Prostate gland (tissue), 2 donors: ENCODE results near the gene KIF7. TPM values are rescaled to one million over a fixed set of nuclear protein-coding genes. Genes with fewer than 3 reads are reported as not detected.

Experiments used
- DNase-seq: peaks from one replicate; pipeline ENCODE4 v3.0.0-alpha.2; 2019; ENCODE audit warnings: low spot score
- H3K27ac ChIP-seq, 2 donors: fragments of 200-600 bp; sonication (generic); 2 replicates each; pipeline ENCODE4 v1.5.1; 2017 to 2019
- H3K27me3 ChIP-seq: fragments of 200-600 bp; sonication (generic); replicated peaks from 2 replicates; pipeline ENCODE4 v1.5.1; 2019; ENCODE audit not compliant: insufficient read depth
- H3K36me3 ChIP-seq, 2 donors: fragments of 200-600 bp; sonication (generic); 1 replicate in 1 of 2; 2 replicates in 1 of 2; pipeline versions ENCODE4 v1.5.1 to v1.8.1; 2017 to 2019
- H3K4me1 ChIP-seq: fragments of 200-600 bp; sonication (generic); replicated peaks from 2 replicates; pipeline ENCODE4 v1.5.1; 2019
- H3K4me3 ChIP-seq, 2 donors: fragments of 200-600 bp; sonication (generic); 2 replicates each; pipeline ENCODE4 v1.5.1; 2017 to 2019
- H3K9me3 ChIP-seq: fragments of 200-600 bp; sonication (generic); 2 replicates; pipeline ENCODE4 v1.5.1; 2017
- CTCF ChIP-seq, 4 experiments: fragments of 200-600 bp in 2 of 4; fragments of 450-650 bp in 2 of 4; sonication (generic) in 2 of 4; IDR thresholded peaks; 1 replicate in 3 of 4; 2 replicates in 1 of 4; pipeline ENCODE4 v1.5.1; 2016 to 2019; ENCODE audit warnings: antibody characterized with exemption in 4 of 4, mild to moderate bottlenecking in 2 of 4, moderate library complexity in 2 of 4
- POLR2A ChIP-seq: fragments of 450-650 bp; IDR thresholded peaks from one replicate; pipeline ENCODE4 v1.6.1; 2016; ENCODE audit warnings: antibody characterized with exemption, mild to moderate bottlenecking
- POLR2AphosphoS5 ChIP-seq: sonication (generic); formaldehyde crosslinking; IDR thresholded peaks from one replicate; pipeline ENCODE4 v1.6.1; 2017; ENCODE audit warnings: antibody characterized with exemption
- WGBS: methylation state at CpG from one replicate; pipeline ENCODE4 v1.1.5; 2018; 5-methylcytosine and 5-hydroxymethylcytosine counted together
- intact Hi-C: fragments of 100-400 bp; cut with DNase I; formaldehyde crosslinking; loops from one replicate; pipeline ENCODE4 v1.14.2; 2022
- total RNA-seq, 2 donors: library from RNA; depleted of rRNA; stranded (reverse); fragments of >200 nt; gene quantifications; one replicate each; pipeline ENCODE4 v1.1.0, GENCODE V29; 2016

The KIF7 gene
- total RNA-seq, 2 donors from 2014 or later, result 4.1 to 10.3 TPM

GRCh38 chr15:89625716-89626115 lies 29.6 kb downstream of the KIF7 start:
- no peak overlapping the region for H3K27ac ChIP-seq
- H3K4me3 ChIP-seq, result no peak overlapping the region
- WGBS, result 92% methylated on average over 9 of the region's 9 CpGs
- no peaks in the 10 kb centered on the region for H3K36me3 ChIP-seq
- TF ChIP-seq POLR2AphosphoS5, result no peak
- TF ChIP-seq CTCF (IDR thresholded peaks at IDR 0.05), result no peak
- no peak for TF ChIP-seq POLR2A
- H3K27me3 ChIP-seq, result no peaks in the 10 kb centered on the region
- intact Hi-C loops, result no loop called here
- no peaks in the 10 kb centered on the region for H3K4me1 ChIP-seq
- DNase-seq, result no peak
- no peaks in the 10 kb centered on the region for H3K9me3 ChIP-seq

- Histone ChIP-seq H3K27me3 (no peaks in the 10 kb centered on the region), H3K36me3 (no peaks in the 10 kb centered on the region)
- intact Hi-C loops, result no loop called here
These were observed 32.1 kb downstream of the KIF7 start for GRCh38 chr15:89623165-89623564.

GRCh38 chr15:89621547-89621946 lies 33.7 kb downstream of the KIF7 start:
- intact Hi-C loops, result no loop called here
- H3K4me1 ChIP-seq, result no peaks in the 10 kb centered on the region
- no peak overlapping the region for H3K4me3 ChIP-seq
- no peak overlapping the region for H3K27ac ChIP-seq
- DNase-seq, result no peak
- no peaks in the 10 kb centered on the region for H3K36me3 ChIP-seq
- no peaks in the 10 kb centered on the region for H3K9me3 ChIP-seq
- TF ChIP-seq POLR2AphosphoS5, result no peak
- TF ChIP-seq CTCF (IDR thresholded peaks at IDR 0.05), result no peak
- TF ChIP-seq POLR2A, result no peak
- no peaks in the 10 kb centered on the region for H3K27me3 ChIP-seq
- 67% methylated on average over 4 of the region's 4 CpGs for WGBS

More at GRCh38 chr15:89623165-89623564, 32.1 kb downstream of the KIF7 start:
- H3K4me1 ChIP-seq, result no peaks in the 10 kb centered on the region
- WGBS, result 44% methylated on average over 1 of the region's 1 CpG
- H3K27ac ChIP-seq, result no peak overlapping the region
- H3K9me3 ChIP-seq, result no peaks in the 10 kb centered on the region
- TF ChIP-seq CTCF (IDR thresholded peaks at IDR 0.05) (no peak), POLR2AphosphoS5 (no peak), POLR2A (no peak)
- no peak overlapping the region for H3K4me3 ChIP-seq
- DNase-seq, result no peak

- TF ChIP-seq POLR2A, result no peak
- TF ChIP-seq CTCF (IDR thresholded peaks at IDR 0.05), result no peak
- TF ChIP-seq POLR2AphosphoS5, result no peak
- no peak overlapping the region for H3K4me3 ChIP-seq
- no peaks in the 10 kb centered on the region for H3K27me3 ChIP-seq
- no peaks in the 10 kb centered on the region for H3K4me1 ChIP-seq
- DNase-seq, result no peak
- intact Hi-C loops, result no loop called here
- H3K36me3 ChIP-seq, result no peaks in the 10 kb centered on the region
- no peak overlapping the region for H3K27ac ChIP-seq
- over 99% methylated on average over 4 of the region's 4 CpGs for WGBS
- no peaks in the 10 kb centered on the region for H3K9me3 ChIP-seq
These were observed 39.0 kb downstream of the KIF7 start for GRCh38 chr15:89616228-89616627.

DNA sequence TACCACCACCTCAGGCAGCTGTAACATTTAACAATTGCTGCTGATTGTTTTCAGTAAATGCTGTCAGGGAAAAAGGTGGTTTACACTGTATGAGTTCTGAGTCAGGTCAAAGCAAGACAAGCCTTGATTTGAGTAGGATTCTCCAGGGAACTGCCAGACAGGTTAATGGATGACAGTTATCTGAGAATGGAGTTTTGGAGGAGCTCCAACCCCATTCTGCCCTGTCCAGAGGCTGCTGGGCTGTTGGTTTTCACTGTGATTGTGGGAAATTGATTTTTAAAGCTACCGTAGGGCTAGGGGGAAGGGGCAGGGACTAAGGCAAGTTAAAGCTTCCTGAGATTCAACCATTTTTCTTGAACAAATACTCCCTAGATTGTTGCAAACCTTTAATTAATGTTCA lies 40.1 kb downstream of the KIF7 start:
- no peak for DNase-seq
- Histone ChIP-seq H3K4me1 (no peaks in the 10 kb centered on the region), H3K9me3 (no peaks in the 10 kb centered on the region), H3K27me3 (no peaks in the 10 kb centered on the region), H3K4me3 (no peak overlapping the region), H3K27ac (no peak overlapping the region), H3K36me3 (no peaks in the 10 kb centered on the region)
- intact Hi-C loops, result no loop called here
- TF ChIP-seq POLR2A (no peak), CTCF (IDR thresholded peaks at IDR 0.05) (no peak), POLR2AphosphoS5 (no peak)
- WGBS, result 88% methylated on average over 1 of the region's 1 CpG
